ENCODE results near the gene EPOP. TPM values are rescaled to one million over a fixed set of nuclear protein-coding genes. Genes with fewer than 3 reads are reported as not detected.

The EPOP gene
- total and polyA plus RNA-seq, 8 donors: 1.5 to 2.1 (median 1.7) TPM

DNA sequence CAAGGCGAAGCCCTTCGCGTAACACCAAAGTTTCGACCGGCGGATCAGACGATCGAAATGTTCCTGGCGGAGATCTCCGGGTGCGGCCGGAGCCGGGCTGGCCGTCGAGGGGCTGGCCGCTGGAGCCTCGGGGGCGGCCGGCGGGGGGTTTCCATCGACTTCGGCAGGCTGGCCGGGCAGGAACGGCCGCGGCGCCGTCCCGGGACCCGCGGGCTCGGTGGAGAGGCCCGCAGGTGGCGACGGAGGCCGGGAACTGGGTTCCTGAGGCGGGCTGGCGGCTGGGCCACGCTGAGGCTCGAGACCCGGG, 1.1 kb downstream of the EPOP start:
- H3K4me1 ChIP-seq: peaks cover 15 to 47% of the 10 kb centered on the region in 2 donors
- H3K4me3 ChIP-seq: peak overlapping the region; percentile 49 to 66
- peak; percentile 13 for ATAC-seq
- peaks cover 49 to 76% of the 10 kb centered on the region in 2 donors for H3K27me3 ChIP-seq
- DNase-seq: peak in 2 of 4 donors; percentile 19 to 31
- no peak for TF ChIP-seq CTCF (IDR thresholded peaks at IDR 0.05)
- intact Hi-C loops (cut with DNase I): no loop called here
- no peaks in the 10 kb centered on the region for H3K9me3 ChIP-seq
- no peak overlapping the region for H3K27ac ChIP-seq
- H3K36me3 ChIP-seq: no peaks in the 10 kb centered on the region

DNA sequence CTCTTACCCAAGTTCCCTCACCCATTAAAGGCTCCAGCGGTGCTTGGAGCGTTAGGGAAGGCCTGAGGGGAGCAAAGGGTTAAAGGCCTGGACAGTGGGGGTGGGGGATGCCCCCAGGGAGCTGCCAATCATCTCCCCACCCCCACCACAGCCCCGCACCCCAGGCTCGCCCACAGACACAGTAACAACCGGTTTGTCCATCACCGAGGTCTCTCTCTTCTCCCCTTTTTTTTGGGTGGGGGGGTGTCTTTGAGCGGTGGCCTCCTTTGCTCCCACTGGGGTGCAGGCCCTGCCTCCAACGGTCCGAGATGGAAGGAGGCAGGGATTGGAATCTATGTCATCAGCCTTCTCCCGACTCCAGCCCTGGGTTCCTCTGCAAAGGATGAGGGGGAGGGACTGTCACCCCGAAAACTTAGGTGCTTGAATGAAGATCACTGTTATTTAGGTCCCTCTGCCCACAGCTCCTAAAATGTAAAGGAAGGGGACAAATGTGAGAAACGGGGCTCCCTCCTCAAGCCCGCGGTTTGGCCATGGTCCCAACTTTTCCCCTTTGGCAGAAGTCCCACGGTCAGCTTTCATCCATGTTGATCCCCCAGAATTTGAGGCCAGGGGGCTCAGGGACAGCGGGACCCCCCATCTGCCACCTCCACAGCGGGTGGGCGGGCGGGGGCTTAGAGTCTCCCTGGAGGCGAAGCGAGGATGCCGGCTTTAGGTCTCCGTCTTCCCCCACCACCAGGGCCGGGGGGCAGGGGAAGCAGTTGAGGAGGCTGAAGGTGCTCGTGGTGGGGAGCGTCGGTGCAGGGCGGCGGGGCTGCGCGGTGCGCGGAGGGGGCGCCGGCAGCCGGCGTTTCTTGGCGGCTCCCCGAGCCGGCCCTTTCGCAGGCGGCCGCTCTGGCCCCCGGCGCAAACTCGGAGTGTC, 1.7 kb downstream of the EPOP start:
- TF ChIP-seq CTCF (IDR thresholded peaks at IDR 0.05): no peak
- Histone ChIP-seq H3K4me1 (peaks cover 15 to 42% of the 10 kb centered on the region in 2 donors), H3K27ac (no peak overlapping the region), H3K4me3 (peak overlapping the region in 1 of 2 donors; percentile 66), H3K36me3 (no peaks in the 10 kb centered on the region), H3K27me3 (peaks cover 49 to 82% of the 10 kb centered on the region in 2 donors), H3K9me3 (no peaks in the 10 kb centered on the region)
- ATAC-seq (no peak), DNase-seq (no peak)
- intact Hi-C loops (cut with DNase I): no loop called here

DNA sequence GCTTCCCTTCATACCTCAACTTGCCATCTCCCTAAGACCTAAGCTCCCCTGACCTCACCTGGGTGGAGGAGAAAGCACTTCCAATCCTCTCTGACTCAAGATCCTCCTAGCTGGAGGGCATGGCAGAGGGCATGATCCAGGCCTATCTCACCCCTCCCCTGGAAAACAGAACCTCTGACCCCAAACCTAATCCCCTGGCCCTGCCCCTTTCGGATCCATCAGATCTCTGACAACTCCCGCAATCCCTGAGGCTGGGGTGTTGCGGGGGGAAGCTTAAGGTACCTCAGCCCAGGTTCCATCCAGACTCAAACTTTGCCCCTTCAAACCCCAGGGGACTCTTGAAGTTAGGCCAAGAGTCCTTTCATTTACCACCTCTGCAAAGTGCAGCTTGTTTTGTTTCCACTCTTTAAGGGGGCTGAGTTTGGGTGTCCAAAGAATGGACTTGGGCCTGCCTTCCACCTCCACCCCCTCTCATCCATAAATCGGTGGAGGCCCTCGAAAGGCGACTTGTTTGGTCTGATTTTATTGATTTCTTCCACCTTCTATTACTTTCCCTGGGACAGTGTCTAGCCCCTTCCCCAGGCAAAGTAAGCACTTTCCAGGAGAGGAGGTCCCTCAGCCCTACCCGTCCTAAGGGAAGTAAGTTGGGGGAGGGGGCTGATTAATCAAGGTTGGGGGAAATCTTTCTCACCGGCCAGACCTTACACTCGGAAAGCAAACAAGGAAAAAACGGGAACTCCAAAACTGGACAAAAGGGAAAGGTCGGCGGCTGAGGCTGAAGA, 2.6 kb downstream of the EPOP start:
- no peaks in the 10 kb centered on the region for H3K36me3 ChIP-seq
- H3K27me3 ChIP-seq: peaks cover 49 to 87% of the 10 kb centered on the region in 2 donors
- no peak for TF ChIP-seq CTCF (IDR thresholded peaks at IDR 0.05)
- DNase-seq (no peak), ATAC-seq (no peak)
- H3K4me3 ChIP-seq: no peak overlapping the region
- intact Hi-C loops (cut with DNase I): no loop called here
- H3K4me1 ChIP-seq: peaks cover 13 to 35% of the 10 kb centered on the region in 2 donors
- no peaks in the 10 kb centered on the region for H3K9me3 ChIP-seq
- no peak overlapping the region for H3K27ac ChIP-seq

- H3K4me1 ChIP-seq: peaks cover 7 to 20% of the 10 kb centered on the region in 2 donors
- peaks cover 47 to 76% of the 10 kb centered on the region in 2 donors for H3K27me3 ChIP-seq
- H3K36me3 ChIP-seq: no peaks in the 10 kb centered on the region
- no peak overlapping the region for H3K27ac ChIP-seq
- DNase-seq (no peak), ATAC-seq (no peak)
- H3K9me3 ChIP-seq: no peaks in the 10 kb centered on the region
- TF ChIP-seq CTCF (IDR thresholded peaks at IDR 0.05): no peak
- intact Hi-C loops (cut with DNase I): no loop called here
- no peak overlapping the region for H3K4me3 ChIP-seq
These were observed 5.2 kb downstream of the EPOP start for GRCh38 chr17:38669520-38669919.

DNA sequence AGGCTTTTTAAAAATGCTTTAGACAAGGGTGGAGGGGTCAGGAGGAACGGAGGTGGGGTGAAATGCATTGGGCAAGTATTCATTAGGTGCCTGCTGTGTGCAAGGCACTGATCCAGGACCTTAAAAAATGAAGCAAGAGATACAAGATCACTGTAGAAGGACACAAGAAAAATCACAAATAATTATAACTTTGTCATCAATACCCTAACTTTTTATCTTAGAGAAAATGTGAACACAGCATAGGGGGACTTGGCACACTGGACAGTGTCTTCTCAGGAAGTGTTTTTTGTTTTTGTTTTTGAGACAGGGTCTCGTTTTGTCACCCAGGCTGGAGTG, 7.0 kb downstream of the EPOP start:
- intact Hi-C loops (cut with DNase I): no loop called here
- DNase-seq: no peak
- TF ChIP-seq CTCF (IDR thresholded peaks at IDR 0.05): peak in 1 of 2 donors; percentile 56
- Histone ChIP-seq H3K36me3 (no peaks in the 10 kb centered on the region), H3K4me3 (no peak overlapping the region), H3K27me3 (peaks cover 29 to 60% of the 10 kb centered on the region in 2 donors), H3K9me3 (no peaks in the 10 kb centered on the region), H3K27ac (no peak overlapping the region), H3K4me1 (peaks cover 0 to 2% of the 10 kb centered on the region in 2 donors)
- ATAC-seq: no peak

Measured in left lung (tissue), 10 donors.